ENCODE data around the gene CSNK1A1. TPM values are rescaled to one million over a fixed set of nuclear protein-coding genes. Genes with fewer than 3 reads are reported as not detected.

Gene CSNK1A1
- total and polyA plus RNA-seq, 4 donors = 43.0 to 108 (median 78.2) TPM

GRCh38 chr5:149550594-149551226 lies 529 bp downstream of the CSNK1A1 start:
- TF ChIP-seq HNF4G (IDR thresholded peaks at IDR 0.05) (no peak), MAX (IDR thresholded peaks at IDR 0.05) (no peak)
- under 1% methylated on average over 40 of the region's 40 CpGs for WGBS
- DNase-seq (ENCODE audit: low spot score) = peak; percentile 64
- peaks cover 0 to 11% (median under 1%) of the 10 kb centered on the region in 4 donors for H3K36me3 ChIP-seq (ENCODE audit: control insufficient read depth in 4 of 4, insufficient read depth in 3 of 4, low read depth in 1 of 4, low read length in 3 of 4)
- no peaks in the 10 kb centered on the region for H3K27me3 ChIP-seq (ENCODE audit: control insufficient read depth in 4 of 4, insufficient read depth in 4 of 4, low read length in 3 of 4)
- no peaks in the 10 kb centered on the region for H3K9me3 ChIP-seq (ENCODE audit: control insufficient read depth in 4 of 4, low read length in 3 of 4)
- peak overlapping the region; percentile 94 to 95 for H3K27ac ChIP-seq (ENCODE audit: low read depth in 1 of 2, low read length in 2 of 2)
- peaks cover 5 to 33% (median 17%) of the 10 kb centered on the region in 4 donors for H3K4me1 ChIP-seq (ENCODE audit: control insufficient read depth in 4 of 4, insufficient read depth in 4 of 4, low read length in 3 of 4)
- H3K4me3 ChIP-seq (ENCODE audit: low read depth in 1 of 3, low read length in 3 of 3) = peak overlapping the region; percentile 71 to 99 (median 96)
- peak overlapping the region; percentile 99 to 100 for H3K9ac ChIP-seq (ENCODE audit: low read depth in 1 of 2, low read length in 2 of 2)

DNA sequence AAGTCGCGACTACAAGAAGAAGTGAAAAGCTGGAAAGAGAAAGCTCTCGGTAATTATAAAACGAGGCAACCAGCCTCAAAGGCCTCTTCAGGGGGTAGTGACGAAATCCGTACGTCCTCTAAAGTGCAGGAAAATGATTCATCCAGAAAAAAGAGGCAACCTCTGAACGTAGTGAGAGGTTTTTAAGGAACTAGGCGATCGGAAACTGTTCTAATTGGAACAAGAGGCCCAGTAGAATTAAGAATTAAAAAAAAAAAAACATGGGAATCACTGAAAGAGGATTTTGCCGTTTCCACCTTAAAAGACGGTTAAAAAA lies 1.0 kb downstream of the CSNK1A1 start:
- H3K27me3 ChIP-seq (ENCODE audit: control insufficient read depth in 4 of 4, insufficient read depth in 4 of 4, low read length in 3 of 4) = no peaks in the 10 kb centered on the region
- TF ChIP-seq NR2F2 (IDR thresholded peaks at IDR 0.05) = no peak
- TF ChIP-seq, protein P1, sequence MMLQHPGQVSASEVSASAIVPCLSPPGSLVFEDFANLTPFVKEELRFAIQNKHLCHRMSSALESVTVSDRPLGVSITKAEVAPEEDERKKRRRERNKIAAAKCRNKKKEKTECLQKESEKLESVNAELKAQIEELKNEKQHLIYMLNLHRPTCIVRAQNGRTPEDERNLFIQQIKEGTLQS (IDR thresholded peaks at IDR 0.05) = peak; percentile 42
- TF ChIP-seq, protein P2, sequence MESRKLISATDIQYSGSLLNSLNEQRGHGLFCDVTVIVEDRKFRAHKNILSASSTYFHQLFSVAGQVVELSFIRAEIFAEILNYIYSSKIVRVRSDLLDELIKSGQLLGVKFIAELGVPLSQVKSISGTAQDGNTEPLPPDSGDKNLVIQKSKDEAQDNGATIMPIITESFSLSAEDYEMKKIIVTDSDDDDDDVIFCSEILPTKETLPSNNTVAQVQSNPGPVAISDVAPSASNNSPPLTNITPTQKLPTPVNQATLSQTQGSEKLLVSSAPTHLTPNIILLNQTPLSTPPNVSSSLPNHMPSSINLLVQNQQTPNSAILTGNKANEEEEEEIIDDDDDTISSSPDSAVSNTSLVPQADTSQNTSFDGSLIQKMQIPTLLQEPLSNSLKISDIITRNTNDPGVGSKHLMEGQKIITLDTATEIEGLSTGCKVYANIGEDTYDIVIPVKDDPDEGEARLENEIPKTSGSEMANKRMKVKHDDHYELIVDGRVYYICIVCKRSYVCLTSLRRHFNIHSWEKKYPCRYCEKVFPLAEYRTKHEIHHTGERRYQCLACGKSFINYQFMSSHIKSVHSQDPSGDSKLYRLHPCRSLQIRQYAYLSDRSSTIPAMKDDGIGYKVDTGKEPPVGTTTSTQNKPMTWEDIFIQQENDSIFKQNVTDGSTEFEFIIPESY (IDR thresholded peaks at IDR 0.05) = no peak
- peaks cover 3 to 15% (median 4%) of the 10 kb centered on the region in 4 donors for H3K36me3 ChIP-seq (ENCODE audit: control insufficient read depth in 4 of 4, insufficient read depth in 3 of 4, low read depth in 1 of 4, low read length in 3 of 4)
- H3K9ac ChIP-seq (ENCODE audit: low read depth in 1 of 2, low read length in 2 of 2) = peak overlapping the region; percentile 99 to 100
- peaks cover 5 to 38% (median 20%) of the 10 kb centered on the region in 4 donors for H3K4me1 ChIP-seq (ENCODE audit: control insufficient read depth in 4 of 4, insufficient read depth in 4 of 4, low read length in 3 of 4)
- under 1% methylated on average over 12 of the region's 12 CpGs for whole genome bisulfite sequencing
- H3K27ac ChIP-seq (ENCODE audit: low read depth in 1 of 2, low read length in 2 of 2) = peak overlapping the region; percentile 94 to 95
- H3K9me3 ChIP-seq (ENCODE audit: control insufficient read depth in 4 of 4, low read length in 3 of 4) = no peaks in the 10 kb centered on the region
- no peak for DNase-seq (ENCODE audit: low spot score)
- peak overlapping the region; percentile 71 to 99 (median 96) for H3K4me3 ChIP-seq (ENCODE audit: low read depth in 1 of 3, low read length in 3 of 3)

- H3K27me3 ChIP-seq (ENCODE audit: control insufficient read depth in 4 of 4, insufficient read depth in 4 of 4, low read length in 3 of 4) = no peaks in the 10 kb centered on the region
- H3K36me3 ChIP-seq (ENCODE audit: control insufficient read depth in 4 of 4, insufficient read depth in 3 of 4, low read depth in 1 of 4, low read length in 3 of 4) = peaks cover 5 to 18% (median 5%) of the 10 kb centered on the region in 4 donors
- DNase-seq (ENCODE audit: low spot score) = peak; percentile 56
- H3K9ac ChIP-seq (ENCODE audit: low read depth in 1 of 2, low read length in 2 of 2) = peak overlapping the region; percentile 99 to 100
- 2% methylated on average over 25 of the region's 25 CpGs for WGBS
- no peaks in the 10 kb centered on the region for H3K9me3 ChIP-seq (ENCODE audit: control insufficient read depth in 4 of 4, low read length in 3 of 4)
- H3K27ac ChIP-seq (ENCODE audit: low read depth in 1 of 2, low read length in 2 of 2) = peak overlapping the region; percentile 94 to 95
- no peak for TF ChIP-seq FOXA2 (IDR thresholded peaks at IDR 0.05)
- peak; percentile 97 for TF ChIP-seq YY1 (IDR thresholded peaks at IDR 0.05)
- TF ChIP-seq TAF1 (conservative IDR thresholded peaks at IDR 0.05) = peak; percentile 26
- TF ChIP-seq NR2F2 (IDR thresholded peaks at IDR 0.05) = peak; percentile 26
- peaks cover 9 to 39% (median 21%) of the 10 kb centered on the region in 4 donors for H3K4me1 ChIP-seq (ENCODE audit: control insufficient read depth in 4 of 4, insufficient read depth in 4 of 4, low read length in 3 of 4)
- H3K4me3 ChIP-seq (ENCODE audit: low read depth in 1 of 3, low read length in 3 of 3) = peak overlapping the region; percentile 71 to 99 (median 96)
Observed at GRCh38 chr5:149549461-149550267, 1.6 kb downstream of the CSNK1A1 start.

GRCh38 chr5:149546974-149547373 lies 4.3 kb downstream of the CSNK1A1 start:
- Histone ChIP-seq H3K4me1 (ENCODE audit: control insufficient read depth in 4 of 4, insufficient read depth in 4 of 4, low read length in 3 of 4) (peaks cover 11 to 46% (median 30%) of the 10 kb centered on the region in 4 donors), H3K9ac (ENCODE audit: low read depth in 1 of 2, low read length in 2 of 2) (no peak overlapping the region), H3K27ac (ENCODE audit: low read depth in 1 of 2, low read length in 2 of 2) (no peak overlapping the region), H3K9me3 (ENCODE audit: control insufficient read depth in 4 of 4, low read length in 3 of 4) (no peaks in the 10 kb centered on the region), H3K27me3 (ENCODE audit: control insufficient read depth in 4 of 4, insufficient read depth in 4 of 4, low read length in 3 of 4) (no peaks in the 10 kb centered on the region), H3K4me3 (ENCODE audit: low read depth in 1 of 3, low read length in 3 of 3) (no peak overlapping the region), H3K36me3 (ENCODE audit: control insufficient read depth in 4 of 4, insufficient read depth in 3 of 4, low read depth in 1 of 4, low read length in 3 of 4) (peaks cover 6 to 18% (median 8%) of the 10 kb centered on the region in 4 donors)
- no peak for DNase-seq (ENCODE audit: low spot score)
- TF ChIP-seq, protein P3, sequence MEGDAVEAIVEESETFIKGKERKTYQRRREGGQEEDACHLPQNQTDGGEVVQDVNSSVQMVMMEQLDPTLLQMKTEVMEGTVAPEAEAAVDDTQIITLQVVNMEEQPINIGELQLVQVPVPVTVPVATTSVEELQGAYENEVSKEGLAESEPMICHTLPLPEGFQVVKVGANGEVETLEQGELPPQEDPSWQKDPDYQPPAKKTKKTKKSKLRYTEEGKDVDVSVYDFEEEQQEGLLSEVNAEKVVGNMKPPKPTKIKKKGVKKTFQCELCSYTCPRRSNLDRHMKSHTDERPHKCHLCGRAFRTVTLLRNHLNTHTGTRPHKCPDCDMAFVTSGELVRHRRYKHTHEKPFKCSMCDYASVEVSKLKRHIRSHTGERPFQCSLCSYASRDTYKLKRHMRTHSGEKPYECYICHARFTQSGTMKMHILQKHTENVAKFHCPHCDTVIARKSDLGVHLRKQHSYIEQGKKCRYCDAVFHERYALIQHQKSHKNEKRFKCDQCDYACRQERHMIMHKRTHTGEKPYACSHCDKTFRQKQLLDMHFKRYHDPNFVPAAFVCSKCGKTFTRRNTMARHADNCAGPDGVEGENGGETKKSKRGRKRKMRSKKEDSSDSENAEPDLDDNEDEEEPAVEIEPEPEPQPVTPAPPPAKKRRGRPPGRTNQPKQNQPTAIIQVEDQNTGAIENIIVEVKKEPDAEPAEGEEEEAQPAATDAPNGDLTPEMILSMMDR (IDR thresholded peaks at IDR 0.05; ENCODE audit: low read depth, low read length, missing input control) = no peak
- no peak for TF ChIP-seq NR2F2 (IDR thresholded peaks at IDR 0.05)
- TF ChIP-seq RAD21 (IDR thresholded peaks at IDR 0.05) = no peak
- TF ChIP-seq HNF4G (IDR thresholded peaks at IDR 0.05) = no peak
- TF ChIP-seq FOXA2 (IDR thresholded peaks at IDR 0.05) = no peak
- TF ChIP-seq RXRA (IDR thresholded peaks at IDR 0.05) = no peak
- TF ChIP-seq HNF4A (conservative IDR thresholded peaks at IDR 0.05) = no peak
- TF ChIP-seq, protein P1 (IDR thresholded peaks at IDR 0.05) = no peak

Data from liver (tissue), 9 donors.